ENCODE results near the gene DHX34.

DNA sequence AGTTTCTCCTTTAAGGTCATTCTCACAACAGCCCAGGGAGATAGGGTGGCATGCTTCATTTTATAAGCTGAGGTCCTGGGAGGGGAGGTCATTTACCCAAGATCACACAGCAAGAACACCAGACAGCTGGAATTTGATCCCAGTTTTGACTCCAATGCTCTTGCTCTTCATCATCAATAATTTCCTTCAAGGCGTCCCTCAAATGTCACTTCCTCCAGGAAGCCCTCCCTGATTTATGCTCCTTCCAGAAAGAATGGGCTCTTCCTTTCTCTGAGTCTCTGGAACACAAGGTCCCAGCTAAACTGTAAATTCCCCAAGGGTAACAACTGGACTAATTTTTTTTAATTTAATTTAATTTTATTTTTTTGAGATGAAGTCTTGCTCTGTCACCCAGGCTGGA is 4.7 kb upstream of the DHX34 start:
- TF ChIP-seq, protein P1, sequence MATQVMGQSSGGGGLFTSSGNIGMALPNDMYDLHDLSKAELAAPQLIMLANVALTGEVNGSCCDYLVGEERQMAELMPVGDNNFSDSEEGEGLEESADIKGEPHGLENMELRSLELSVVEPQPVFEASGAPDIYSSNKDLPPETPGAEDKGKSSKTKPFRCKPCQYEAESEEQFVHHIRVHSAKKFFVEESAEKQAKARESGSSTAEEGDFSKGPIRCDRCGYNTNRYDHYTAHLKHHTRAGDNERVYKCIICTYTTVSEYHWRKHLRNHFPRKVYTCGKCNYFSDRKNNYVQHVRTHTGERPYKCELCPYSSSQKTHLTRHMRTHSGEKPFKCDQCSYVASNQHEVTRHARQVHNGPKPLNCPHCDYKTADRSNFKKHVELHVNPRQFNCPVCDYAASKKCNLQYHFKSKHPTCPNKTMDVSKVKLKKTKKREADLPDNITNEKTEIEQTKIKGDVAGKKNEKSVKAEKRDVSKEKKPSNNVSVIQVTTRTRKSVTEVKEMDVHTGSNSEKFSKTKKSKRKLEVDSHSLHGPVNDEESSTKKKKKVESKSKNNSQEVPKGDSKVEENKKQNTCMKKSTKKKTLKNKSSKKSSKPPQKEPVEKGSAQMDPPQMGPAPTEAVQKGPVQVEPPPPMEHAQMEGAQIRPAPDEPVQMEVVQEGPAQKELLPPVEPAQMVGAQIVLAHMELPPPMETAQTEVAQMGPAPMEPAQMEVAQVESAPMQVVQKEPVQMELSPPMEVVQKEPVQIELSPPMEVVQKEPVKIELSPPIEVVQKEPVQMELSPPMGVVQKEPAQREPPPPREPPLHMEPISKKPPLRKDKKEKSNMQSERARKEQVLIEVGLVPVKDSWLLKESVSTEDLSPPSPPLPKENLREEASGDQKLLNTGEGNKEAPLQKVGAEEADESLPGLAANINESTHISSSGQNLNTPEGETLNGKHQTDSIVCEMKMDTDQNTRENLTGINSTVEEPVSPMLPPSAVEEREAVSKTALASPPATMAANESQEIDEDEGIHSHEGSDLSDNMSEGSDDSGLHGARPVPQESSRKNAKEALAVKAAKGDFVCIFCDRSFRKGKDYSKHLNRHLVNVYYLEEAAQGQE (IDR thresholded peaks at IDR 0.05; ENCODE audit: low read depth): no peak
- no peak for TF ChIP-seq YY1 (IDR thresholded peaks at IDR 0.05; ENCODE audit: low read depth)
- TF ChIP-seq EGR1 (IDR thresholded peaks at IDR 0.05): no peak
- no peak for TF ChIP-seq RAD21 (IDR thresholded peaks at IDR 0.05; ENCODE audit: low read depth)
- no peak for TF ChIP-seq TAF1 (IDR thresholded peaks at IDR 0.05; ENCODE audit: low read depth)
- TF ChIP-seq CEBPB (IDR thresholded peaks at IDR 0.05): no peak
